HL-60 (cell line): ENCODE measurements around the gene SMG6.

Experiments used
- GABPA ChIP-seq: IDR thresholded peaks from 2 replicates; pipeline ENCODE4 v1.6.1; 2012; ENCODE audit warnings: low read depth
- POLR2AphosphoS5 ChIP-seq: IDR thresholded peaks from 2 replicates; pipeline ENCODE4 v1.6.1; 2012; ENCODE audit warnings: low read depth
- TF ChIP-seq, protein P1 (sequence below): IDR thresholded peaks from one replicate; pipeline ENCODE4 v1.5.1; 2011; ENCODE audit warnings: low read length, control low read depth, inconsistent platforms; ENCODE audit not compliant: insufficient read depth

DNA sequence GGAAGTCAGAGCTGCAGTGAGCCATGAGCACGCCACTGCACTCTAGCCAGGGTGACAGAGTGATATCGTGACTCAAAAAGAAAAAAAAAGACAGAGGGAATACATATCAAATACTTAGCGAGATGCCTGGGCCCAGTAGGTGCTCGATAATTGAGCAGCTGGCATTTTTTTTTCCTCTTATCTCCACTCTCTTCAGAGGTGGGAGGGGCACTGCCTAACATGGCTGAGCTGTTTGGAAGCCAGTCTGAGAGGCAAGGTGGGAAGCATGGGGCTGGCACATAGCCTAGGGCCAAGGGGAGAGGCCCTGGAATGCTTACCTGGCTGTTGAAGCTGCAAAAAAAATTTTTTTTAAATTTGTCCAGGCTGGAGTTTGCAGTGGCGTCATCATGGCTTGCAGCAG lies 210.2 kb downstream of the SMG6 start:
- TF ChIP-seq, protein P1, sequence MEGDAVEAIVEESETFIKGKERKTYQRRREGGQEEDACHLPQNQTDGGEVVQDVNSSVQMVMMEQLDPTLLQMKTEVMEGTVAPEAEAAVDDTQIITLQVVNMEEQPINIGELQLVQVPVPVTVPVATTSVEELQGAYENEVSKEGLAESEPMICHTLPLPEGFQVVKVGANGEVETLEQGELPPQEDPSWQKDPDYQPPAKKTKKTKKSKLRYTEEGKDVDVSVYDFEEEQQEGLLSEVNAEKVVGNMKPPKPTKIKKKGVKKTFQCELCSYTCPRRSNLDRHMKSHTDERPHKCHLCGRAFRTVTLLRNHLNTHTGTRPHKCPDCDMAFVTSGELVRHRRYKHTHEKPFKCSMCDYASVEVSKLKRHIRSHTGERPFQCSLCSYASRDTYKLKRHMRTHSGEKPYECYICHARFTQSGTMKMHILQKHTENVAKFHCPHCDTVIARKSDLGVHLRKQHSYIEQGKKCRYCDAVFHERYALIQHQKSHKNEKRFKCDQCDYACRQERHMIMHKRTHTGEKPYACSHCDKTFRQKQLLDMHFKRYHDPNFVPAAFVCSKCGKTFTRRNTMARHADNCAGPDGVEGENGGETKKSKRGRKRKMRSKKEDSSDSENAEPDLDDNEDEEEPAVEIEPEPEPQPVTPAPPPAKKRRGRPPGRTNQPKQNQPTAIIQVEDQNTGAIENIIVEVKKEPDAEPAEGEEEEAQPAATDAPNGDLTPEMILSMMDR, result no peak
- TF ChIP-seq GABPA (no peak), POLR2AphosphoS5 (no peak)
